Body of pancreas (tissue), 4 donors: ENCODE results near the gene WWOX.

Experiments used
- POLR2A ChIP-seq, 3 donors: fragments of 450-650 bp; IDR thresholded peaks; one replicate each; pipeline ENCODE4 v1.6.1; 2016; ENCODE audit warnings: antibody characterized with exemption in 3 of 3, mild to moderate bottlenecking in 2 of 3
- TF ChIP-seq, protein P1 (sequence below), 7 experiments: fragments of 450-650 bp in 4 of 7; fragments of 200-600 bp in 3 of 7; sonication (generic) in 3 of 7; IDR thresholded peaks; one replicate each; pipeline ENCODE4 v1.5.1; 2016 to 2019; ENCODE audit warnings: antibody characterized with exemption in 7 of 7

DNA sequence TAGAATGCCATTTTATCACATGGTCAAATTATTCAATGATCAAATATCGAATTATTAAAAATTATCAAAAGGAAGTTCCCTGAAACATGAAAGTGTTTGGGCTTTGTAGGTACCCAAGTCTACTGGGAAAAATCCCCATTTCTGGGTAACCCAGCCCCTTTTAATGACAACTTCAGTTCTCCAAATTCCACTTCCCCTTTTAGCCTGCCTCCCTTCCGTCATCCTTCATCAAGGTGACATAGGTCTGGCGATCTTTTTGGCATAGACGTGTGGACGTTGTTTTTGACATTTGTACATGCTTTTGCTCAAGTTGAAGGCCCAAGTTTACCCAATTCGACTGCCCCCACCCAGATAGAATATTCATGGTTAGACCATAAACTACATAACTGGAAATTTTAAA lies 840.1 kb downstream of the WWOX start:
- TF ChIP-seq, protein P1, sequence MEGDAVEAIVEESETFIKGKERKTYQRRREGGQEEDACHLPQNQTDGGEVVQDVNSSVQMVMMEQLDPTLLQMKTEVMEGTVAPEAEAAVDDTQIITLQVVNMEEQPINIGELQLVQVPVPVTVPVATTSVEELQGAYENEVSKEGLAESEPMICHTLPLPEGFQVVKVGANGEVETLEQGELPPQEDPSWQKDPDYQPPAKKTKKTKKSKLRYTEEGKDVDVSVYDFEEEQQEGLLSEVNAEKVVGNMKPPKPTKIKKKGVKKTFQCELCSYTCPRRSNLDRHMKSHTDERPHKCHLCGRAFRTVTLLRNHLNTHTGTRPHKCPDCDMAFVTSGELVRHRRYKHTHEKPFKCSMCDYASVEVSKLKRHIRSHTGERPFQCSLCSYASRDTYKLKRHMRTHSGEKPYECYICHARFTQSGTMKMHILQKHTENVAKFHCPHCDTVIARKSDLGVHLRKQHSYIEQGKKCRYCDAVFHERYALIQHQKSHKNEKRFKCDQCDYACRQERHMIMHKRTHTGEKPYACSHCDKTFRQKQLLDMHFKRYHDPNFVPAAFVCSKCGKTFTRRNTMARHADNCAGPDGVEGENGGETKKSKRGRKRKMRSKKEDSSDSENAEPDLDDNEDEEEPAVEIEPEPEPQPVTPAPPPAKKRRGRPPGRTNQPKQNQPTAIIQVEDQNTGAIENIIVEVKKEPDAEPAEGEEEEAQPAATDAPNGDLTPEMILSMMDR (IDR thresholded peaks at IDR 0.05), result no peak
- no peak for TF ChIP-seq POLR2A (IDR thresholded peaks at IDR 0.05)
